Calu3 (cell line): ENCODE data around the gene RPL11. TPM values are rescaled to one million over a fixed set of nuclear protein-coding genes. Genes with fewer than 3 reads are reported as not detected.
"Not testable (repeated sequence)": the region's sequence is repeated elsewhere in the genome, so short reads cannot be mapped to it uniquely, and the experiment has no call there.

Source experiments
- BruUV-seq: library from RNA; stranded (reverse); fragments of 400-500 nt; replicated peaks from 2 replicates; lab custom pipeline; 2021; lab: Mats Ljungman, UMichigan
- CTCF ChIA-PET: fragments of 300-600 bp; sonication (Branson Sonifier 250); formaldehyde crosslinking; loops from one replicate; lab custom pipeline; 2022; ENCODE audit warnings: antibody characterized with exemption; lab: Charles Lee
- DNase-seq: peaks from one replicate; pipeline ENCODE4 v3.0.0; 2022
- H3K27ac Mint-ChIP-seq: one replicate; pipeline ENCODE4 v1.8.0; 2022; ENCODE audit warnings: mixed read lengths; ENCODE audit not compliant: unreplicated experiment
- H3K27me3 Mint-ChIP-seq: one replicate; pipeline ENCODE4 v1.8.0; 2022; ENCODE audit warnings: mixed read lengths; ENCODE audit not compliant: unreplicated experiment
- H3K36me3 Mint-ChIP-seq: one replicate; pipeline ENCODE4 v1.8.0; 2022; ENCODE audit warnings: mild to moderate bottlenecking, moderate library complexity, mixed read lengths; ENCODE audit not compliant: insufficient read depth, unreplicated experiment
- H3K4me1 Mint-ChIP-seq: one replicate; pipeline ENCODE4 v1.8.0; 2022; ENCODE audit warnings: mild to moderate bottlenecking, low read depth, mixed read lengths; ENCODE audit not compliant: unreplicated experiment
- H3K4me3 Mint-ChIP-seq: one replicate; pipeline ENCODE4 v1.8.0; 2022; ENCODE audit warnings: mild to moderate bottlenecking, low read depth, moderate library complexity, mixed read lengths; ENCODE audit not compliant: unreplicated experiment
- H3K9me3 Mint-ChIP-seq: one replicate; pipeline ENCODE4 v1.8.0; 2022; ENCODE audit warnings: low read depth, mixed read lengths; ENCODE audit not compliant: unreplicated experiment
- intact Hi-C: fragments of 100-400 bp; cut with micrococcal nuclease; formaldehyde crosslinking; loops from one replicate; pipeline ENCODE4 v1.10.0; 2022; ENCODE audit not compliant: unreplicated experiment
- total RNA-seq: library from RNA; stranded (reverse); gene quantifications from 2 replicates; pipeline ENCODE4 v1.2.3, GENCODE V29; 2022
- TF ChIP-seq, protein P1 (sequence below): fragments of 200-600 bp; IDR thresholded peaks from one replicate; pipeline ENCODE4 v1.8.0; 2022; ENCODE audit warnings: antibody characterized with exemption; ENCODE audit not compliant: unreplicated experiment

Gene RPL11
- total RNA-seq, 1 experiment from 2014 or later, result 622 TPM

DNA sequence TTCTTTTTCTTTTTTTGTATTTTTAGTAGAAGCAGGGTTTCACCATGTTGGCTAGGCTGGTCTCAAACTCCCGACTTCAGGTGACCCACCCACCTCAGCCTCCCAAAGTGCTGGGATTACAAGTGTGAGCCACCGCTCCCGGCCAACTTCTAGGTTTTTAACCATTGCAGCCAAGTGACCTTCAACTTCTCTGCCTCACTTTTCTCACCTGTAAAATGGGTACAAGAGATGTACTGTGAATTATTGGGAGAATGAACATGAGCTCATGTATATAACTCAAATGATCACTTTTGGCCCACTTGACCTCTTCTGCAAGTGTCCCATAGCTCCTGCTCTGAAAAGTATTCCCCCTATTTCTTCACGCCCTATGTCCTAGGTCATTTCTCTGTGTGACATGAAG is 11.8 kb upstream of the RPL11 start:
- no TSS peak for BruUV-seq
- Mint-ChIP-seq H3K4me1 (no peaks in the 10 kb centered on the region), H3K27me3 (peaks cover 14% of the 10 kb centered on the region), H3K9me3 (no peaks in the 10 kb centered on the region), H3K36me3 (no peaks in the 10 kb centered on the region), H3K4me3 (no peak overlapping the region), H3K27ac (no peak overlapping the region)
- CTCF ChIA-PET, result interaction anchor here (0.6 kb wide), 1 partner anchor 48 kb away, joined by 3 read pairs; no protein-coding TSS in a partner anchor
- intact Hi-C loops, result no loop called here
- DNase-seq, result no peak
- TF ChIP-seq, protein P1, sequence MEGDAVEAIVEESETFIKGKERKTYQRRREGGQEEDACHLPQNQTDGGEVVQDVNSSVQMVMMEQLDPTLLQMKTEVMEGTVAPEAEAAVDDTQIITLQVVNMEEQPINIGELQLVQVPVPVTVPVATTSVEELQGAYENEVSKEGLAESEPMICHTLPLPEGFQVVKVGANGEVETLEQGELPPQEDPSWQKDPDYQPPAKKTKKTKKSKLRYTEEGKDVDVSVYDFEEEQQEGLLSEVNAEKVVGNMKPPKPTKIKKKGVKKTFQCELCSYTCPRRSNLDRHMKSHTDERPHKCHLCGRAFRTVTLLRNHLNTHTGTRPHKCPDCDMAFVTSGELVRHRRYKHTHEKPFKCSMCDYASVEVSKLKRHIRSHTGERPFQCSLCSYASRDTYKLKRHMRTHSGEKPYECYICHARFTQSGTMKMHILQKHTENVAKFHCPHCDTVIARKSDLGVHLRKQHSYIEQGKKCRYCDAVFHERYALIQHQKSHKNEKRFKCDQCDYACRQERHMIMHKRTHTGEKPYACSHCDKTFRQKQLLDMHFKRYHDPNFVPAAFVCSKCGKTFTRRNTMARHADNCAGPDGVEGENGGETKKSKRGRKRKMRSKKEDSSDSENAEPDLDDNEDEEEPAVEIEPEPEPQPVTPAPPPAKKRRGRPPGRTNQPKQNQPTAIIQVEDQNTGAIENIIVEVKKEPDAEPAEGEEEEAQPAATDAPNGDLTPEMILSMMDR, result no peak

DNA sequence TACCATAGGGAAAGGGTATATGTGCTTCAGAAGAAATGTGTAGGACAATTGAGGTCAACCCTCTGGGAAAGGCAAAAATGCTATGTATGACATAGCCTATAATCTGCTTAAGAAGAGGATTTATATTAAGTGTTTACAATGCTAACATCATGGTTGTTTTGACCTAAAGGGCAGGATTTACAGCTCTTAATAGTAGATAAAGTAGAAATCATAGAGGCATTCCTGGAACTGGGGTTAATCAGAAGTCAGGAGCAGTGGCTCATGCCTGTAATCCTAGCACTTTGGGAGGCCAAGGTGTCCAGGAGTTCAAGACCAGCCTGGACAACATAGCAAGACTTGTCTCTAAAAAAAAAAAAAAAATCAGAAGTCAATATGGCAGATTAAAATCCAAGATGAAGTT is 8.7 kb upstream of the RPL11 start:
- TF ChIP-seq, protein P1, result no peak
- Mint-ChIP-seq H3K9me3 (no peaks in the 10 kb centered on the region), H3K27me3 (peaks cover 14% of the 10 kb centered on the region), H3K27ac (no peak overlapping the region), H3K4me1 (no peaks in the 10 kb centered on the region), H3K36me3 (no peaks in the 10 kb centered on the region), H3K4me3 (no peak overlapping the region)
- BruUV-seq, result no TSS peak
- DNase-seq, result no peak
- intact Hi-C loops, result no loop called here
- CTCF ChIA-PET, result interaction anchor here (0.6 kb wide), 1 partner anchor 38 kb away, joined by 4 read pairs; no protein-coding TSS in a partner anchor

DNA sequence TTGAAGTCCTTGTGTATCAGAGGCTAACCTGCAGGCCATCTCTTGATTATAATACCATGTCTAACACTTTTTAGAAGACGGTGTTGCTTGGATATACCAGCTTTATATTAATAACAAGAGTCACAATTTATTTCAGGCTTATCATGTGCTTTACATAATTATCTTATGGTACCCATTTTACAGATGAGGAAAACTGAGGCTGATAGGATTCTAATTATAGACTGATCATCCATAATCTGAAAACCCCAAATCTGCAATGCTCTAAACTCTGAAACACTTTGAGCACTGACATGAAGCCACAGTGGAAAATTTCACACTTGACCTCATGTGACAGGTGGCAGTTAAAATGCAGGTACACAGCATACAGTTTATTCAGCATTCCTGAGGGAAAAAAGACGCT is 7.2 kb upstream of the RPL11 start:
- DNase-seq, result no peak
- Mint-ChIP-seq H3K4me3 (no peak overlapping the region), H3K9me3 (no peaks in the 10 kb centered on the region), H3K27me3 (peaks cover 14% of the 10 kb centered on the region), H3K4me1 (no peaks in the 10 kb centered on the region), H3K27ac (no peak overlapping the region), H3K36me3 (no peaks in the 10 kb centered on the region)
- CTCF ChIA-PET, result no interaction called here
- no TSS peak for BruUV-seq
- intact Hi-C loops, result no loop called here
- TF ChIP-seq, protein P1, result no peak

DNA sequence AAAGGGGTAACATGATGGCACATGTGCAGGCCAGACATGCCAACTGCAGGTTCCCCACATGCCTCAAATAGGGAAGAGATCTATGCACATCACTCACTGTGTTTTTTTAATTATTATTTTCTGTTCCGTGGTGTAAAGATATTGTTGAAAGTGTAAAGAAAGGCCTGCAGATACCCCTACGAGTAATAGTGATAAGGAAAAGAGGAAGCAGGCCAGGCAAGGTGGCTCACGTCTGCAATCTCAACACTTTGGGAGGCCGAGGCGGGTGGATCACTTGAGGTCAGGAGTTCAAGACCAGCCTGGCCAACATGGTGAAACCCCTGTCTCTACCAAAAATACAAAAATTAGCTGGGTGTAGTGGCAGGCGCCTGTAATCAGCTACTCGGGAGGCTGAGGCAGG is 6.4 kb upstream of the RPL11 start:
- H3K36me3 Mint-ChIP-seq, H3K27ac Mint-ChIP-seq, H3K4me3 Mint-ChIP-seq, CTCF ChIA-PET, DNase-seq, H3K4me1 Mint-ChIP-seq, H3K9me3 Mint-ChIP-seq, intact Hi-C loops, BruUV-seq: not testable (repeated sequence)
- H3K27me3 Mint-ChIP-seq, result peaks cover 14% of the 10 kb centered on the region

DNA sequence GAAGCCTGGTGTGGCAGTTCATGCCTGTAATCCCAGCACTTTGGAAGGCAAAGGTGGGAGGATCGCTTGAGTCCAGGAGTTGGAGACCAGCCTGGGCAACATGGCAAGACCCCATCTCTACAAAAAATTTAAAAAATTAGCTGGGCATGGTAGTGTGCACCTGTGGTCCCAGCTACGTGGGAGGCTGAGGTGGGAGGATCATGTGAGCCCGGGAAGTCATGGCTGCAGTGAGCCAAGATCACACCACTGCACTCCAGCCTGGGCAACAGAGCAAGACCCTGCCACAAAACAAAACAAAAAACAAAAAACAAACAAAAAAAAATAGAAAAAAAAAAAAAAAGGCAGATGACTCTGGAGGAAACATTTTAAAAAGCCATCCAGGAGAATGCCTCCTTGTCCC is 3.9 kb upstream of the RPL11 start:
- H3K36me3 Mint-ChIP-seq, result peaks cover 13% of the 10 kb centered on the region
- CTCF ChIA-PET, H3K27me3 Mint-ChIP-seq, H3K9me3 Mint-ChIP-seq, H3K4me1 Mint-ChIP-seq, BruUV-seq, intact Hi-C loops, H3K4me3 Mint-ChIP-seq, DNase-seq, H3K27ac Mint-ChIP-seq: not testable (repeated sequence)

DNA sequence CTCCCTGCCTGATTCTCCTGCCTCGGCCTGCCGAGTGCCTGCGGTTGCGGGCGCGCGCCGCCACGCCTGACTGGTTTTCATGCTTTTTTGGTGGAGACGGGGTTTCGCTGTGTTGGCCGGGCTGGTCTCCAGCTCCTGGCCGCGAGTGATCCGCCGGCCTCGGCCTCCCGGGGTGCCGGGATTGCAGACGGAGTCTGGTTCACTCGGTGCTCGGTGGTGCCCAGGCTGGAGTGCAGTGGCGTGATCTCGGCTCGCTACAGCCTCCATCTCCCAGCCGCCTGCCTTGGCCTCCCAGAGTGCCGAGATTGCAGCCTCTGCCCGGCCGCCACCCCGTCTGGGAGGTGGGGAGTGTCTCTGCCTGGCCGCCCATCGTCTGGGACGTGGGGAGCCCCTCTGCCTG is 3.3 kb upstream of the RPL11 start:
- H3K4me3 Mint-ChIP-seq, CTCF ChIA-PET, H3K27ac Mint-ChIP-seq, DNase-seq, BruUV-seq, H3K27me3 Mint-ChIP-seq, intact Hi-C loops, H3K4me1 Mint-ChIP-seq, H3K9me3 Mint-ChIP-seq: not testable (repeated sequence)
- peaks cover 19% of the 10 kb centered on the region for H3K36me3 Mint-ChIP-seq
